Prostate gland (tissue), 2 donors: ENCODE measurements around the gene CMTM8. TPM values are rescaled to one million over a fixed set of nuclear protein-coding genes. Genes with fewer than 3 reads are reported as not detected.

ENCODE experiments used
- DNase-seq: peaks from one replicate; pipeline ENCODE4 v3.0.0-alpha.2; 2019; ENCODE audit warnings: low spot score
- H3K27ac ChIP-seq, 2 donors: fragments of 200-600 bp; sonication (generic); 2 replicates each; pipeline ENCODE4 v1.5.1; 2017 to 2019
- H3K27me3 ChIP-seq: fragments of 200-600 bp; sonication (generic); replicated peaks from 2 replicates; pipeline ENCODE4 v1.5.1; 2019; ENCODE audit not compliant: insufficient read depth
- H3K36me3 ChIP-seq, 2 donors: fragments of 200-600 bp; sonication (generic); 1 replicate in 1 of 2; 2 replicates in 1 of 2; pipeline versions ENCODE4 v1.5.1 to v1.8.1; 2017 to 2019
- H3K4me1 ChIP-seq: fragments of 200-600 bp; sonication (generic); replicated peaks from 2 replicates; pipeline ENCODE4 v1.5.1; 2019
- H3K4me3 ChIP-seq, 2 donors: fragments of 200-600 bp; sonication (generic); 2 replicates each; pipeline ENCODE4 v1.5.1; 2017 to 2019
- H3K9me3 ChIP-seq: fragments of 200-600 bp; sonication (generic); 2 replicates; pipeline ENCODE4 v1.5.1; 2017
- CTCF ChIP-seq, 4 experiments: fragments of 200-600 bp in 2 of 4; fragments of 450-650 bp in 2 of 4; sonication (generic) in 2 of 4; IDR thresholded peaks; 1 replicate in 3 of 4; 2 replicates in 1 of 4; pipeline ENCODE4 v1.5.1; 2016 to 2019; ENCODE audit warnings: antibody characterized with exemption in 4 of 4, mild to moderate bottlenecking in 2 of 4, moderate library complexity in 2 of 4
- POLR2A ChIP-seq: fragments of 450-650 bp; IDR thresholded peaks from one replicate; pipeline ENCODE4 v1.6.1; 2016; ENCODE audit warnings: antibody characterized with exemption, mild to moderate bottlenecking
- POLR2AphosphoS5 ChIP-seq: sonication (generic); formaldehyde crosslinking; IDR thresholded peaks from one replicate; pipeline ENCODE4 v1.6.1; 2017; ENCODE audit warnings: antibody characterized with exemption
- WGBS: methylation state at CpG from one replicate; pipeline ENCODE4 v1.1.5; 2018; 5-methylcytosine and 5-hydroxymethylcytosine counted together
- intact Hi-C: fragments of 100-400 bp; cut with DNase I; formaldehyde crosslinking; loops from one replicate; pipeline ENCODE4 v1.14.2; 2022
- total RNA-seq, 2 donors: library from RNA; depleted of rRNA; stranded (reverse); fragments of >200 nt; gene quantifications; one replicate each; pipeline ENCODE4 v1.1.0, GENCODE V29; 2016

Gene CMTM8
- total RNA-seq, 2 donors from 2014 or later = 28.8 to 30.3 TPM

GRCh38 chr3:32404714-32405113 is 166.2 kb downstream of the CMTM8 start:
- H3K4me1 ChIP-seq = no peaks in the 10 kb centered on the region
- no peak overlapping the region for H3K27ac ChIP-seq
- 94% methylated on average over 1 of the region's 1 CpG for WGBS

GRCh38 chr3:32405155-32405554 is 166.7 kb downstream of the CMTM8 start:
- intact Hi-C loops = loop anchor here (5.0 kb wide), 1 partner anchor 52 kb away; no protein-coding TSS in a partner anchor
- no peak for TF ChIP-seq POLR2AphosphoS5
- TF ChIP-seq POLR2A = no peak
- TF ChIP-seq CTCF (IDR thresholded peaks at IDR 0.05) = no peak
- Histone ChIP-seq H3K36me3 (no peaks in the 10 kb centered on the region), H3K9me3 (no peaks in the 10 kb centered on the region), H3K27me3 (no peaks in the 10 kb centered on the region), H3K4me1 (no peaks in the 10 kb centered on the region), H3K27ac (no peak overlapping the region), H3K4me3 (no peak overlapping the region)
- 35% methylated on average over 2 of the region's 2 CpGs for WGBS
- DNase-seq = no peak

More at GRCh38 chr3:32404714-32405113, 166.2 kb downstream of the CMTM8 start:
- Histone ChIP-seq H3K36me3 (no peaks in the 10 kb centered on the region), H3K9me3 (no peaks in the 10 kb centered on the region), H3K27me3 (no peaks in the 10 kb centered on the region), H3K4me3 (no peak overlapping the region)
- TF ChIP-seq CTCF (IDR thresholded peaks at IDR 0.05) = no peak
- TF ChIP-seq POLR2AphosphoS5 = no peak
- TF ChIP-seq POLR2A = no peak
- intact Hi-C loops = loop anchor here (5.0 kb wide), 1 partner anchor 53 kb away; no protein-coding TSS in a partner anchor
- DNase-seq = no peak

GRCh38 chr3:32405711-32406323 is 167.3 kb downstream of the CMTM8 start:
- no peak for TF ChIP-seq POLR2AphosphoS5
- no peak for TF ChIP-seq CTCF (IDR thresholded peaks at IDR 0.05)
- TF ChIP-seq POLR2A = no peak
- no peak for DNase-seq
- Histone ChIP-seq H3K36me3 (no peaks in the 10 kb centered on the region), H3K9me3 (no peaks in the 10 kb centered on the region), H3K27me3 (no peaks in the 10 kb centered on the region), H3K27ac (peak overlapping the region in 1 of 2 donors; percentile 30), H3K4me1 (no peaks in the 10 kb centered on the region), H3K4me3 (no peak overlapping the region)
- intact Hi-C loops = loop anchor here (5.0 kb wide), 1 partner anchor 51 kb away; no protein-coding TSS in a partner anchor
- WGBS = 45% methylated on average over 7 of the region's 7 CpGs

- H3K27me3 ChIP-seq = no peaks in the 10 kb centered on the region
- no peak overlapping the region for H3K4me3 ChIP-seq
- no peaks in the 10 kb centered on the region for H3K36me3 ChIP-seq
- no peaks in the 10 kb centered on the region for H3K9me3 ChIP-seq
- intact Hi-C loops = loop anchor here (5.0 kb wide), 1 partner anchor 51 kb away; no protein-coding TSS in a partner anchor
- H3K4me1 ChIP-seq = no peaks in the 10 kb centered on the region
- peak overlapping the region; percentile 30 to 39 for H3K27ac ChIP-seq
- WGBS = 47% methylated on average over 7 of the region's 7 CpGs
- DNase-seq = peak; percentile 80
- TF ChIP-seq CTCF (IDR thresholded peaks at IDR 0.05) (no peak), POLR2AphosphoS5 (peak; percentile 63)
Observed at GRCh38 chr3:32406486-32407408, 168.3 kb downstream of the CMTM8 start.
